HG03045 (cell line): Measurements from ENCODE around the gene PRLH.
A peak's percentile ranks its signal among the peaks of the same experiment; 100 is the strongest.

Experiments used
- ATAC-seq: cut with Tn5 transposase; IDR thresholded peaks from one replicate; pipeline ENCODE4 v1.9.1; 2021; ENCODE audit warnings: mild to moderate bottlenecking, moderate library complexity; ENCODE audit not compliant: unreplicated experiment

The PRLH gene

GRCh38 chr2:237563816-237564215 is 2.6 kb upstream of the PRLH start:
- ATAC-seq, result no peak

GRCh38 chr2:237564526-237565131 is 1.7 kb upstream of the PRLH start:
- no peak for ATAC-seq

GRCh38 chr2:237565974-237566373 is 400 bp upstream of the PRLH start:
- no peak for ATAC-seq

- no peak for ATAC-seq
Observed at GRCh38 chr2:237567276-237568029, 1.1 kb downstream of the PRLH start.

- no peak for ATAC-seq
Observed at GRCh38 chr2:237568121-237568660, 1.8 kb downstream of the PRLH start.

- ATAC-seq, result no peak
Observed at GRCh38 chr2:237569041-237569440, 2.7 kb downstream of the PRLH start.

GRCh38 chr2:237569896-237570295 is 3.5 kb downstream of the PRLH start:
- no peak for ATAC-seq

GRCh38 chr2:237570776-237571335 is 4.5 kb downstream of the PRLH start:
- no peak for ATAC-seq

GRCh38 chr2:237571551-237571950 is 5.2 kb downstream of the PRLH start:
- ATAC-seq, result no peak

- ATAC-seq, result peak; percentile 76
Observed at GRCh38 chr2:237572021-237572741, 5.8 kb downstream of the PRLH start.

- ATAC-seq, result no peak
Observed at GRCh38 chr2:237572742-237573101, 6.3 kb downstream of the PRLH start.

- ATAC-seq, result no peak
Observed at GRCh38 chr2:237573721-237574415, 7.5 kb downstream of the PRLH start.

GRCh38 chr2:237574467-237574866 is 8.1 kb downstream of the PRLH start:
- ATAC-seq, result no peak

GRCh38 chr2:237574894-237575868 is 8.8 kb downstream of the PRLH start:
- no peak for ATAC-seq

- no peak for ATAC-seq
Observed at GRCh38 chr2:237575869-237576862, 9.8 kb downstream of the PRLH start.

- ATAC-seq, result no peak
Observed at GRCh38 chr2:237576974-237577373, 10.6 kb downstream of the PRLH start.

GRCh38 chr2:237577458-237577857 is 11.1 kb downstream of the PRLH start:
- ATAC-seq, result no peak
